ENCODE results near the gene ZNF436.

ZNF436 gene

DNA sequence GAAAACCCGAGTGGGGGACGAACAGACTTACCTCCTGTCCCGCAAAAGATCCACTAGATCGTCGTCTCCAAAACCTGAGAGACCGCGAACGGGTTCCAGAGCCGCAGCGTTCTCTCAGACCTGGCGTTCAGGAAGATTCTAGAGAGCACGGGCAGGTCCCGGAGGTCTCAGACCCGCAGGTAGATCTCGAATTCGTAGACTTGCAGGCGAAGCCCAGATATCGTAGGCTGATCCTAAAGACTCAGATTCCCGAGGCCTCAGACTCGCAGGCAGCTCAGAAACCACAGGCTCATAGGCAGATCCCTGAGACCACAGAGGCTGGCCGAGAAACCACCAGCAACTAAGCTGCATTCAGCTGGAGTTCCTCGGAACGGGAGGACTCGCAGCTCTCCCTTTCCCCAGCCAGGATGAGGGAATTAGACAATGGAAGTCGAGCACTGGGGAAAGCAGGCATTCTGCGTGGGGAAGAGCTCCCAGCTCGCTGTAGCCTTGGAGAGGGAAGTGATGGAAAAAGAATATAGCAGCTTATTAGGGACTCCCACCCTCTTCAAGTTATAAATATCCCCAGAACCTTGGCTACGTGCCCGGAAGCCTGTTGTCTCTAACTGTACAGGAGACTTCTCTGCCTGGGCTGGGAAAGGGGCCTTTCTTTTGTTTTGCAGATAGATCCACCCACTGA is at the start of gene ZNF436:
TSS of gene ZNF436 (minus strand) at position 502 of the 679 bp plus-strand sequence. CDS start 1,831 bp downstream, outside the sequence.
- DNase-seq (ENCODE audit: insufficient read length, low spot score) (no peak), FAIRE-seq (no peak)

DNA sequence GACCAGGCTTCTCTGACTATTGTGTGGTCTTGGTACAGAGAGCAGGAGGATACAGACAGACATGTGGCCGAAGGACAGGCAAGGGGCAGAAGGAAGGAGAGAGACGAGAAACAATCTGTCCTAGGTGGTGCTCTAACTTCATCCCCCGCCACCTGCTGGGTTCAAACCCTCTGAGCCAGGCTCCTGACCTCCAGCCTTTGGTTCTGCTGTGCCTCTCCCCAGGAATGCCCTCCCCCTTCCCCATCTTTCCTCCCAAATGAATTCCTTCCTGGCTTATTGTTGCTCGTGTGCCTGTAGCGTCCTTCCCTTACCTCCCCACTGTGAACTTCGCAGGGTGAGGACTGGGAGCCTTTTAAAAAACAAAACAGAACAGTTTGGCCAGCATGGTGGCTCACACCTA is 49.5 kb upstream of the ZNF436 start:
- DNase-seq (ENCODE audit: insufficient read length, low spot score) (no peak), FAIRE-seq (no peak)
- TF ChIP-seq, protein P1, sequence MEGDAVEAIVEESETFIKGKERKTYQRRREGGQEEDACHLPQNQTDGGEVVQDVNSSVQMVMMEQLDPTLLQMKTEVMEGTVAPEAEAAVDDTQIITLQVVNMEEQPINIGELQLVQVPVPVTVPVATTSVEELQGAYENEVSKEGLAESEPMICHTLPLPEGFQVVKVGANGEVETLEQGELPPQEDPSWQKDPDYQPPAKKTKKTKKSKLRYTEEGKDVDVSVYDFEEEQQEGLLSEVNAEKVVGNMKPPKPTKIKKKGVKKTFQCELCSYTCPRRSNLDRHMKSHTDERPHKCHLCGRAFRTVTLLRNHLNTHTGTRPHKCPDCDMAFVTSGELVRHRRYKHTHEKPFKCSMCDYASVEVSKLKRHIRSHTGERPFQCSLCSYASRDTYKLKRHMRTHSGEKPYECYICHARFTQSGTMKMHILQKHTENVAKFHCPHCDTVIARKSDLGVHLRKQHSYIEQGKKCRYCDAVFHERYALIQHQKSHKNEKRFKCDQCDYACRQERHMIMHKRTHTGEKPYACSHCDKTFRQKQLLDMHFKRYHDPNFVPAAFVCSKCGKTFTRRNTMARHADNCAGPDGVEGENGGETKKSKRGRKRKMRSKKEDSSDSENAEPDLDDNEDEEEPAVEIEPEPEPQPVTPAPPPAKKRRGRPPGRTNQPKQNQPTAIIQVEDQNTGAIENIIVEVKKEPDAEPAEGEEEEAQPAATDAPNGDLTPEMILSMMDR (IDR thresholded peaks at IDR 0.05; ENCODE audit: insufficient read depth, missing control alignments) = no peak

More for the DNA sequence above, at the start of gene ZNF436:
- TF ChIP-seq, protein P1 (IDR thresholded peaks at IDR 0.05; ENCODE audit: insufficient read depth, missing control alignments) = no peak

DNA sequence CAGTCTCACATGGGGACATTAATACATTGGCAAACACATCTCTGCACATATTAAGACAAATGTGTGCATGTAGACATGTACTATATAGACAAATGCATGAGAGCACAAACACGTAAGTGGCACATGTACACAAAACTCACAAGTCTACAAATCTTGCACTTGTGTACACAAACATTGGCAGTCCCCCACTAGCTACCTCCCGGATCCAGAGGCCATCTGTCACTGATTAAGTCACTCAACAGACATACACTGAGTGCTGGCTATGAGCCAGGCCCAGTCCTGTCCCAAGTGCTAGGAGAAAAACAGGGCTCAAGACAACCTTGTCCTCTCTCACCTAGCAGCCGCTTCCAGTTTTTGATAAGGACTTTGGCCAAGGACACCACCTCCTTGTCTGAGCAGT is 47.9 kb upstream of the ZNF436 start:
- DNase-seq (ENCODE audit: insufficient read length, low spot score) (no peak), FAIRE-seq (no peak)
- TF ChIP-seq, protein P1 (IDR thresholded peaks at IDR 0.05; ENCODE audit: insufficient read depth, missing control alignments) = no peak

DNA sequence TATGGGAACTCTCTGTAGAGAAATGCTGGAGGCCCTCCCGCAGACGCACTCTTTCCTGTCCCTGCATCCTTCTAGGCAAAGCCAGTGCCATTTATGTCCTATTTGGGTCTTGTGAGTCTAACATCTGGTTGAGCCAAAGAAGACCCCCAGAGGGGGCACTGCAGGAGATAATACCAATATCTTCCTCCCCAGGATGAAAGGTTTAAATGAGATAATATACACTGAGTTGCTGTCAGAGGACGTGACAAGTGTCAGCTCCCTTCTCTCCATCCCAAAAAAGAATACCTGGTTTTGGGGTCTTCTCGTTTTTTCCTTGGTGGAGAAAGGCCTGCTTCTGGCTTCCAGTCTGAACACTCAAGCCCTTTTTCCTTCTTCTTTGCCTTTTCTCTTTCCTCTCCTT is 47.3 kb upstream of the ZNF436 start:
- no peak for DNase-seq (ENCODE audit: insufficient read length, low spot score)
- TF ChIP-seq, protein P1 (IDR thresholded peaks at IDR 0.05; ENCODE audit: insufficient read depth, missing control alignments) = no peak
- FAIRE-seq = no peak

DNA sequence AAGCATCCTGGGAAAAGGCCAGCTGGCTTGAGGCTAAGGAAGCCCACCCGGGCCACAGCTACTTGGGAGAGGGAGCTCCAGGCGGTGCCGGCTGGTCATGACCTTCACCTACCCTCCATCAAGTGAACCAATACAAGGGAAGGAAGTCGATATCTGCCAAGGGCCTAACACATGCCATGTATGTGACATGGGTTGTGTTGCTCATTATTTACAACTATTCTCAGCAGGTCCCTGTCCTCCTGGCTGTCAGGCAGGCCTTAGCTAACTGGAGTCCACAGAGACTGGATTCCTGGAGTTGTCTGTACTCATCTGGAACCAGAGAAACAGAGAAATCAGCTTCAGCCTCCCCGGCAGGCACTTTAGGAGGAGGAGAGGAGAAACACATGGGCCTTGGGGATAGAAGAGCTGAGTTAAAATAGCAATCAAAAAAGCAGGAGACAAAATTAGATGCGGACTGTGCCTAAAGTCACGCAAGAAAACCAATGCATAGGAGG is 39.2 kb upstream of the ZNF436 start:
- FAIRE-seq (no peak), DNase-seq (ENCODE audit: insufficient read length, low spot score) (no peak)
- TF ChIP-seq, protein P1 (IDR thresholded peaks at IDR 0.05; ENCODE audit: insufficient read depth, missing control alignments) = no peak

DNA sequence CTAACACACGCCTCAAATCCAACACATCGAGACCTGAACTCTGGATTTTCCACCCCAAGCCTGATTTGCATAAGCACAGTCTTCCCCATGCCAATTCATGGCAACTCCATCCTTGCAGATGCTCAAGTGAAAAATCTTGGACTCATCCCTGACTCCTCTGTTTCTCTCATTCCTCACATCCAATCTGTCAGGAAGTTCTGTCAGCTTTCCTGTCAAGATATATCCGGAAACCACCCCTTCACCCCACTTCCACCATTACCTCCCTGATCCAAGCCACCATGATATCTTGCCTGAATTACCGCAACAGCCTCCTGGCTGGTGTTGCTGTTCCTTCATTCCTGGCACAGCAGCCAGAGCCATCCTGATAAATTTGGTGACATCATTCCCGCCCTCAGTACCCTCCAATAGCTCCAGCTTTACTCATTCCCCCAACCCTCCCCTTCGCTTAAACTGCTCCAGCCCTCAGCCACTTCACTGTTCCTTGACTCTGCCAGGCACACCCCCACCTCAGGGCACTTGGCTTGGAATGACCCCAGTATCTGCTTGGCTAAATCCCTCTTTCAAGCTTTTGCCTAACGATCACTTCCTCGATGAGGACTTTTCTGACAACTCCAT is 37.5 kb upstream of the ZNF436 start:
- DNase-seq (ENCODE audit: insufficient read length, low spot score) (no peak), FAIRE-seq (no peak)
- TF ChIP-seq, protein P1 (IDR thresholded peaks at IDR 0.05; ENCODE audit: insufficient read depth, missing control alignments) = no peak

DNA sequence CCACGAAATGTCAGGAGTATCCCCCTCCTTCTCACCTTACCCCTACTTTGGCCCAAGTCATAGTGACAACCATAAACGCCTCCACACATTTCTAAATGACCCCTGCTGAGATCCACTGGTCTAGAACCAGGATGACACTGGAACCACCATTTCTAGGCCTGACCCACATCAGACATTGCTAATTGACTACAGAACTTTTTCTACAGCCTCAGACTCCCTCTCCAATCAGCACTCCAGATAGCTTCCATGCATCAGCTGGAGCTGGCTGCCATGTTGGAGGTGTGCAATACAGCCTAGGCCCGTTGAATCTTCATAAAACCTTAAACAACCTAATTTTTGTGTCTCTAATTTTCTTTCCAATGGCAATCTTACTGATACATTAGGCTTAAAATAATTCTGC is 36.3 kb upstream of the ZNF436 start:
- FAIRE-seq (no peak), DNase-seq (ENCODE audit: insufficient read length, low spot score) (no peak)
- TF ChIP-seq, protein P1 (IDR thresholded peaks at IDR 0.05; ENCODE audit: insufficient read depth, missing control alignments) = no peak

Measured in D721Med (cell line).